ENCODE results near the gene PARD3.

The PARD3 gene

DNA sequence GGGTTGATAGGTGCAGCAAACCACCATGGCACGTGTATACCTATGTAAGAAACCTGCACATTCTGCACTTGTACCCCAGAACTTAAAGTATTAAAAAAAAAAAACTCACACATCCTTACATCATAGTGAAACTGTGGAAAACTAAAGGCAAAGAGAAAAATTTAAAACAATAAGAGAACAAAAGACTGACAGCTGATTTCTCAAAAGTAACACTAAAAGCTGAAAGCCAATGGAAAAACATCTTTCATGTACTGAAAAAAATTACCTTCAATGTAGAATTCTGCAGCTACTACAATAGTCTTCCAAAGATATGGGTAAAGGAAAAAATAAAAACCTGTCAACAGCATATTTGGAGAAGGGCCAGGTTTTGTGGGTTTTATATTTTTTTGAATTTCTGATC is 751.5 kb downstream of the PARD3 start:
- no peak for DNase-seq (ENCODE audit: low spot score)

DNA sequence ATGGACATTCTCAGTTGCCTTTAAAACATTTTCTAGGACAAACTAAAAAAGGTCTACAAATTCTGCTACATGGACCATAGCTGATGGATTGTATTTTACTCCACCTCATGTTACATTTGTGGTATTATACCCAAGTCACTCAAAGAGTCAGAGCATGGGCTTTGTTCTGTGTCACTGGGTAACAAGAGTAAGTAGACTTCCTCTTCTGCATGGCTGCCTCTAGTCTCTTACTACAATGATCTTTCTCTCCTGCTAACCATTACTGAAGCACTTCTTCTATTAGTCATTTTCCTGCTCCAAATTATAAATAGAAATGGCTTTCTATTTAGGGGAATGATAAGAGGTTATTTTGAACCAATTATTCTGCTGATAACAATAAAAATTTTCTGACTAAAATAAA is 753.3 kb downstream of the PARD3 start:
- no peak for DNase-seq (ENCODE audit: low spot score)
